GM21786 (cell line): ENCODE data around the gene NFATC2.
"Not testable (repeated sequence)": the region's sequence is repeated elsewhere in the genome, so short reads cannot be mapped to it uniquely, and the experiment has no call there.

Source experiments
- ATAC-seq: cut with Tn5 transposase; IDR thresholded peaks from one replicate; pipeline ENCODE4 v1.9.1; 2021; ENCODE audit not compliant: unreplicated experiment

Gene NFATC2

GRCh38 chr20:51476106-51476505 is 66.4 kb downstream of the NFATC2 start:
- not testable (repeated sequence) for ATAC-seq

GRCh38 chr20:51473771-51474170 is 68.7 kb downstream of the NFATC2 start:
- ATAC-seq = no peak

- no peak for ATAC-seq
Observed at GRCh38 chr20:51473256-51473655, 69.3 kb downstream of the NFATC2 start.

GRCh38 chr20:51470907-51471411 is 71.6 kb downstream of the NFATC2 start:
- ATAC-seq = no peak

GRCh38 chr20:51470499-51470820 is 72.1 kb downstream of the NFATC2 start:
- ATAC-seq = no peak

- no peak for ATAC-seq
Observed at GRCh38 chr20:51469578-51470498, 72.7 kb downstream of the NFATC2 start.

- no peak for ATAC-seq
Observed at GRCh38 chr20:51469046-51469445, 73.5 kb downstream of the NFATC2 start.

GRCh38 chr20:51468636-51469035 is 73.9 kb downstream of the NFATC2 start:
- ATAC-seq = no peak

GRCh38 chr20:51467956-51468626 is 74.4 kb downstream of the NFATC2 start:
- no peak for ATAC-seq

GRCh38 chr20:51463998-51464397 is 78.5 kb downstream of the NFATC2 start:
- ATAC-seq = no peak

- ATAC-seq = no peak
Observed at GRCh38 chr20:51463560-51463959, 79.0 kb downstream of the NFATC2 start.

- no peak for ATAC-seq
Observed at GRCh38 chr20:51462566-51463276, 79.8 kb downstream of the NFATC2 start.

- not testable (repeated sequence) for ATAC-seq
Observed at GRCh38 chr20:51461846-51462245, 80.7 kb downstream of the NFATC2 start.

- peak; percentile 15 for ATAC-seq
Observed at GRCh38 chr20:51461306-51461705, 81.2 kb downstream of the NFATC2 start.

- ATAC-seq = peak; percentile 93
Observed at GRCh38 chr20:51460569-51461265, 81.8 kb downstream of the NFATC2 start.

- ATAC-seq = no peak
Observed at GRCh38 chr20:51460163-51460562, 82.4 kb downstream of the NFATC2 start.

GRCh38 chr20:51458751-51459439 is 83.6 kb downstream of the NFATC2 start:
- ATAC-seq = no peak

- no peak for ATAC-seq
Observed at GRCh38 chr20:51457533-51457932, 85.0 kb downstream of the NFATC2 start.

- ATAC-seq = no peak
Observed at GRCh38 chr20:51456511-51457509, 85.7 kb downstream of the NFATC2 start.
